ENCODE results near the gene TEX29.
A peak's percentile ranks its signal among the peaks of the same experiment; 100 is the strongest.

TEX29 gene

DNA sequence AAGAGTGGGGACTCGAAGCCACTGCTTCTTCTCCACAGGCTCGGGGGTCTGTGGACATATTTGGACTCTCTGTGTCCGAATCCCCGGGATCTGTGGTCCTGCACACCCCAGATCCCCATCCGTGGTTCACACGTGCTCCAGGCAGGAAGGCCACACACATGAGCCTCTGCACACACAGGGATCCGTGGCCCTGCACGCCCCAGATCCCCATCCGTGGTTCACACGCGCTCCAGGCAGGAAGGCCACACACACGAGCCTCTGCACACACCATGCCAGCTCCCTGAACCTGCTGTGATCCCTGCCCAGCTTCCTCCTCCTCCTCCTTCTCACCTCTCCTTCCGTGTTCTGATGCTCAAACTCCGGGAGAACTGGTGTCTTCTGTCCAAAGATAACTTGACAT lies 3.1 kb downstream of the TEX29 start:
- no peak for DNase-seq

DNA sequence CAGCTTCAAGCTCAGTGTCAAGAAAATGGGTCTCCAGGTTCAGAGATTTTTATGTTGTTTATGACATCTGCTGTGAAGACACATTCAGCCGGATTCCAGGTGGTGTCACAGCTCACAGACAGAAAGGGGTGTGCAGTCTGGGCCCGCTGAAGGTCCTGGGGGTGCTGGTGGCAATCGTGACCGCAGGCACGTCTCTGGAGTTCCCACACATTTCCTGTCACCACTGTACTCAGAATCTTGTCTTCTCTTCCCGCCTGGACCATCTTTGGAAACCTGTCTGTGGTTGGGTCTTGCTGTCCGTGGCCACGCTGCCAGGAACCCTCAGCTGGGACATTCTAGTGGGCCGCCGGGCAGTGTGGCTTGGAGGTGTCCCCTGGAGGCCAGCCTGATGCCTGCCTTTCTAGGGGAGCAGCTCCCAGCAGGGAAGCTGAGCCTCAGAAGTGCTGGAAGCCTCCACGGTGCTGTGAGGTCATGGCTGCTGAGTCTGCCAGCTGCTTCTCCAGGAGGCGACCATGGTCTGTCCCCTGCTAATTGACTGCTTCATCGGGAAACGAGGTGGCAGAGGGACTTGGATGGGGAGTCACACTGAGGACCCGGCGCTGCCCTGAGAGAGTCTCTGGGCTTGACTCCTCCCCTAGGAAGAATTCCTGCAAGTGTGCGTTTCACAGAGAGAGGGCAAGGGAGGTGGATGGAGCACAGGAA lies 3.7 kb downstream of the TEX29 start:
- peak; percentile 6 to 11 for DNase-seq

DNA sequence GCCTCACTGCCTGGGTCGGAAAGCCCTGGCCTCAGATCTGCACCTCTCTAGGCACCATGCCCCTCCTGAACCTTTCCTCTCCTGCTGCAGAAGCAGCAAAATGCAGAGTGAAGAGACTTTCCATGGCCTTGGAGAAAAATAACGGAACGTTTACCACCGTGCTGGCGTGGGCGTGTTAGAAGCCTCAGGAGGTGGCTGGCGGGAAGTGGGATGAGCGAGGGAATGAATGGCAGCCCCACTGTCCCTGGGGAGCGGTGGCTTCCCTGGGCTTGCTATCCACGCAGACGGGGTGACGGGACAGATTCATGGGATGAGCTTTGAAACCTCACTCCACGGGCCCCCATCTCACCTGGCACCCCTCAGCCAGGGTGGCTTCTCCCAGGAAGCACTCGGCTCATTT lies 4.3 kb downstream of the TEX29 start:
- DNase-seq: no peak

DNA sequence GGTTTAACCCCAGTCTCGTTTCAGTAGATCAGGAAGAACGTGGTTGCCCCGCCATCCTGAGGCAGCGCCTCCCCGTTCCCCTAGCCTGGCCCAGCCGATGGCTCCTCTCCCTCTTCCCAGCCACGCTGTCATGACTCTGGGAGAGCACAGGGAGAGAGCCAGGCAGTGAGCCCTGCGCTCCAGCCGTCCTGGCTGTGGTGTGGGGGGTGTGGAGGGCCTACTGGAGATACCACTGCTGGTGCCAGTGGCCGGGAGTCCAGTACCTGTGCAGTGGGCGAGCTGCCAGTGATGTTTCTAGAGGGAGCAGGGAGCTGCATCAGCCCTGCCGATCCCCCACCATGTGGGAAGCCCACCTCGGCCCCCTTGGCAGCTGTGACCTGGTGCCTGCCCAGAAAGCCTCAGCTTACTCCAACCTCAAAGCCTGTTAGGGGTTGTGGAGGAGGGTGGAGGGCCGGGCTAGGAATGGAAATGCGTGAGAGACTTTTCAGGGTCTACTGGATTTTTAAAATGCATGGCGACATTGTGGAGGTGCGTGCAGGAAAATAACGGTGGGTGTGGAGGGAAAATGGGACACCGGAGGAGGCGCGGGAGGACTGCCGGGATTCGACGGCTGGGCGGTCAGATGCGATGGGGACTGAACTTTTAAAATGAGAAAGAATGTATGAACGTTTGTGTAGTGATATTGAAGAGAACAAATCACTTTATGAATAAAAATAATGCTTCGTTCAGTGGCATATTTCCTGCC lies 4.9 kb downstream of the TEX29 start:
- DNase-seq: no peak

DNA sequence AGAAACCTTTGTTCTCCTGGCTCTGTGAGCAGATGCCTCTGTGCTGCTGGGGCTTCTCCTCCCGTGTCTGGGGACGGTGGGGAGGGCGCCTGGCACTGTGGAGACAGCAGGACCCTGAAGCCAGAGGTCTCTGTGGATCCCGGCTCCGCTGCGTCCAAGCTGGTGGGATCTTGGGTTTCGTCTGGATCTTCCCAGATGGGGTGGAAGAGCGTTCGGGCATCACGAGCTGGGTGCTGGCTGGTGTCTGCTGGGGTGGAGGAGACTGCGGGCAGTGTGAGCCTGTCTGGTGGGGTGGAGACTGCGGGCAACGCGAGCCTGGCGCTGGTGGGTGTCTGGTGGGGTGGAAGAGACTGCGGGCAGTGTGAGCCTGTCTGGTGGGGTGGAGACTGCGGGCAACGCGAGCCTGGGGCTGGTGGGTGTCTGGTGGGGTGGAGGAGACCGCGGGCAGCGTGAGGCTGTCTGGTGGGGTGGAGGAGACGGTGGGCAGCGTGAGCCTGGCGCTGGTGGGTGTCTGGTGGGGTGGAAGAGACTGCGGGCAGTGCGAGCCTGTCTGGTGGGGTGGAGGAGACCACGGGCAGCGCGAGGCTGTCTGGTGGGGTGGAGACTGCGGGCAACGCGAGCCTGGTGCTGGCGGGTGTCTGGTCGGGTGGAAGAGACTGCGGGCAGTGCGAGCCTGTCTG lies 5.6 kb downstream of the TEX29 start:
- DNase-seq: no peak

DNA sequence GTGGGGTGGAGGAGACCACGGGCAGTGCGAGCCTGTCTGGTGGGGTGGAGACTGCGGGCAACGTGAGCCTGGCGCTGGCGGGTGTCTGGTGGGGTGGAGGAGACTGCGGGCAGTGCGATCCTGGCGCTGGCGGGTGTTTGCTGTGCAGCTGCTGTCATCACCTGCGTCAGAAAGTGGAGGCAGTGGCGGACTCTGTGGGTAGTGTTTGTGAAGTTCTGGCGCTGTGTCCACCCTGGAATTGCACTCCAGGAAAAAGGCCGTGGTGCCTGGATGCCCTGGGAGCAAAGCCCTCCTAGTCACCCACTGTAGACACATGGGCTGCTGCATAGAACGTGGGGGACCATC lies 6.2 kb downstream of the TEX29 start:
- peak; percentile 34 to 67 for DNase-seq

DNA sequence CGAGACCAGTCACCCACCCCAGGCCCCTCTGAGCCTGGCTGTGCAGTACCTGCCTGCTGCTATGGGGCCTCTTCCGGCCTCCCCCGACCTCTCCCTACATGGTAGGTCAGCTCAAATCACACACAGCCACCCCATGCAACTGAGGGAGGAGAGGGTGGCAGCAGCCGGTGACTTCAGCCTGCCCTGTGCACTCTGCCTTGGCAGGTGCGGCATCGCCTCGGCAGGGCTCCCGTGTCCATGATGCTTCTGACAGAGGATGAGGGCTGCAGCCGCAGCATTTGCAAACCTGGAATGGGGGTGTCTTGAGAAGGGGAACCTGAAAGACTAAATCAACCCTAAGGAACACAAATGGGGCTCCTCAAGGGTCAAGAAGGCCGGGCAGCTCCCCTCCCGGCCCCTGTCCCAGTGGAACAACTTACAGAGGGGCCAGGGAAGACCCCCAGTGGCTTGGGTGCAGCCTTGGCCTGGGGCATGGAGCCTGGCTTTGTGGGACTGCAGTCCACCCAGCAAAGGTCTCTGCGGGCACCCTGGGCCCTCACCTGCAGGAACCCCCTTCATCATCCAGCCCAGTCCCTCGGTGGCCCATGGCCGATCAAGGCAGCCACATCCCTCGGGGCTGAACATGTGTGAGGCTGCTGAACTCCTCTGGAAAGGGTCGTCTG lies 6.7 kb downstream of the TEX29 start:
- DNase-seq: peak; percentile 42 to 46

DNA sequence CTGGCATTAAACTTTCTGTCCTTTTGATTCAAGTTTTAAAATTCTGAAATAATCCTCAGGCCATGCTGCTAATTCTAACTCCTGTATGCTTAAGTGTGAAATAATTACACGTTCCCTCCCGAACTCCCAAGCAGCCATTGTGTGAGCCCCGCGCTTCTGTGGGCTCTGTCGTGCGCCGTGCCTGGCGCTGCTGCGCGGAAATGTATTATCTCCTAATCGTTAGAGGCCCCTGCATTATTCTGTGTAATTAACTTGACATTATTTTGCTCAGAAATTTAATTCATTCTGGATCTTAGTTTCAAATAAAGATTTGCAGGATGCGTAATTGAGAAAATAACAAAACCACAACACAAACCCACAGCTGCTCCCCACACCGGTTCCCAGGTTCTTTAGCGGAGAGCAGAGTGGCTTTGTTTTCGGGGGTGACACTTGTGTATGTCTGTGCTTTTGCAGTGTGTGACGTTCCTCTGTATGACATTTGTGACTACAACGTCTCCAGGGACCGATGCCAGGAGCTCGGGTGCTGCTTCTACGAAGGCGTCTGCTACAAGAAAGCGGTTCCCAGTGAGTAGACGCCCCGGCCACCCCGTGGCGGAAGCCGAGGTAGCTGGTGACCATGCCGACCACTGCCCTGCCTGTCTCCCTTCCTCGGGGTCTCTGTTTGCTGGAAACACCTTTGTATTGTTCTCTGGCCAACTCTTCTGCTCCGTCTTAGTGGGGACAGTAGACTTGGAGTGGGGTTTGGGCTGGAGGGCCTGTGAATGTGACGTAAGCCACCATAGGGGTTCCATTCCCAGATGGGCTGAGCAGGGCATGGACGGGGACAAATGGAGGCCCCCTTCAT lies 7.5 kb downstream of the TEX29 start:
- DNase-seq: no peak

DNA sequence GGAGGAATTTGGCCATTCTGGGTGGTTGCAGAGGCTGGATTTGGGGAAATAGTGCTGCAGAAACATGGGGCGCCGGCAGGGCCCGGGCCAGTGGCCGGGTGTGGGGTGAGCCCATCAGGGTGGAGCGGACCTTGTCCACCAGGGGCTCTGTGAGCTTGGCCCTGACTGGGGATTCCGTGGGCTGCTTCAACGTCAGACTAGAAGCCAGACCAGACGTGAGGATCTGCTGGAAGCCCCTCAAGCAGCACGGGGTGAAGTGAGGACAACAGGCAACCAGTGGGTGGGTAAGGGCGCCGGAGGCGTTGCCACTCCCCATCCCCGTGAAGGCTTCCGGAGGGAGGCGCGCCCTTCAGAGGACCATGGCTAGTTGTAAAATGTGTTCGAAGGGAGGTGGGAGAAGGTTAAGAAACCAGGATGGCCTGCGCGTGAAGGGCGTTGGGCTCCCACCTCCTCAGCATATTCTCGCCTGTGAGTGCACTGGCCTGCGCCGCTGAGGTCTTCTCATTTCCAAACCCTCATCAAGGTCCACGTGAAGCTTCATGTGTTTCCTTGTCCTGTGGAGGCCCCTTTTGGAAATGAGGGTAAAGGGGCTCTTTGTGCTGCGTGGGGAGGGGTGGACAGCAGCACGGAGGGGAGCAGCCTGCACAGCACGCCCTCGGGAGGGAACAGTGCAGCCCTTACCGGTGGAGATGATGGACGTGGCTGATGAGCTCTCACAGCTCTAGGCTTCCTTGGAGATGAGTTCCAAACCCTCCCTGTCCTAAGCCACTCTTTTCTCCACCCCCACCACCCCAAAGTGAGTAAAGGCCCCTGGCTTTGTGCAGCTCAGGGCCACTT lies 8.3 kb downstream of the TEX29 start:
- DNase-seq: no peak

DNA sequence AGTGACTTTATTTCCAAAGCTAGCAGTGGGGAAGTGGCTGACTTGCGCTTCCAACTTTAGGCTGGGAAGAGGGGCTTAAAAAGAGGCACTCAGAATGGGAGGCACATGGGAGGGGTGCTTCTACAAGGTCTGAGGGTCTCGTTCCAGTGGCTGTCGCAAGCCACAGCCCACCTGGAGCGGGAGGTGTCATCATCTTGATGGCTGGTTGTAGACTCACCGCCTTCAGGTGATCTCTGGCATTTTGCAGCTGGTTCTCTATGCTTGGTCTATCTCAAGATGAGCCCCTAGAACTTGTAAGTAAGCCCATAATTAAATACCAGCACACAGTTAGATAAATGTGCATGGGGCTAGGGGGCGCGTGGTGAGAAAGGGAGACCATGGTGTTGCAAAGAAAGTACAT lies 9.2 kb downstream of the TEX29 start:
- DNase-seq: no peak

DNA sequence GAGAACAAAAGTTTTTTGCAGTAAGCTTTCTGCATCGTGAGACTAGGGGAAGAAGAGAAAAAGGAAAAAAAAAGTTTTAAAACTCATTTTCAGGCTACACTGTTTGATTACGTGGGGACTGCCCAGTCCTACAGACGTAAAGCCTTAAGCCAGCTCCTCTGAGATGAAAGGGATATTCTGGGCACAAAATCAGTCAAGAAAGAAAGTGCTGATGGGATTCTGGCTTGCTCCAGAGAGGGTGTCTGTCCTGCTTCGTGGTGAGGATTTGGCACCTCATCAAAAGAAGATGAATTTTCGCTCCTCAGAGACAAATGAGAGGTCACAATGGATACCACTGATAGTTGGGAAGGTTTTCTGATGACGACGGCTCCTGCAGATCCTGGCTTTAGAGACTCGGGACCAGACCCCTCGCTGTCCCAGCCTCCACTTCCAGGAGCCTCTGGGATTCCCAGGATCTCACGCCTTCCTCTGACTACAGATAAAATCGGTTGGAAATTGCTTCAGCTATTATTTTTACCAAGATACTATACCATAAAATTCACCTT lies 9.7 kb downstream of the TEX29 start:
- no peak for DNase-seq

DNA sequence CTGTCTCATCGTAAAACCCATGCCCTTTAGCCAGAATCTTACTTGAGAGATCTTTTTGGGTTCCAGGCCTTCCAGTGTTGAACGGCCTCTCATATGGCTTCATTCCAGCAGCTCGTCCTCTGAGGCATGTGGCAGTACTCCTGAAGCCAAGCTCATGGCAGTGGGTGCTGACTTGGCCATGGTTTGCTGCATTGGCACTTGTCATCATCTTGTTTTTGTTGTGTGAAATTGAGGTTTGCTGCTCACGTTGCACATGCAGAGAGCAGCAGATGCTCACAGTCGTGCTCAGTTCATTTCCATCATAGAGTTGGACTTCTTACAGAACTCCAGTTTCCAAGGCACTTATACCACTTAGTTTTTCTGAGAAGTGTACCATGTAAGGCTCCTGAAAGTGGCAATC lies 14.9 kb downstream of the TEX29 start:
- DNase-seq: no peak

DNA sequence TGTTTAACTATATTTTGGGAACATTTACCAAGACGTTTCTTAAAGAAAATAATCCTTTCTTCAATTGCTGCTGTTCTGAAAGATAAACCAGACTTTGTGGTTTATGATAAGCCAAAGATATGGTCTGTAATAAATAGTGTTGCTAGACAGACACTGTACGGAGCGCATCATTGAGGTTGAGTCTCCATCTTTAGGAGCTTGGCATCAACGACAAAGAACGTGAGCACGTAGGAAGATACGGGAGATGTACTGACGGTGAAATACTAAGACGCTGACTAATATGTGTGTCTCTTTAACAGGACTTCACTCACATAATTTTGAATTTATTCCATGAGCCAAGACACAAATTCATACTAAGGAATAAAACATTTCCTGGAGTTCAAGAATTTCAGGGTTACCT lies 16.2 kb downstream of the TEX29 start:
- no peak for DNase-seq

DNA sequence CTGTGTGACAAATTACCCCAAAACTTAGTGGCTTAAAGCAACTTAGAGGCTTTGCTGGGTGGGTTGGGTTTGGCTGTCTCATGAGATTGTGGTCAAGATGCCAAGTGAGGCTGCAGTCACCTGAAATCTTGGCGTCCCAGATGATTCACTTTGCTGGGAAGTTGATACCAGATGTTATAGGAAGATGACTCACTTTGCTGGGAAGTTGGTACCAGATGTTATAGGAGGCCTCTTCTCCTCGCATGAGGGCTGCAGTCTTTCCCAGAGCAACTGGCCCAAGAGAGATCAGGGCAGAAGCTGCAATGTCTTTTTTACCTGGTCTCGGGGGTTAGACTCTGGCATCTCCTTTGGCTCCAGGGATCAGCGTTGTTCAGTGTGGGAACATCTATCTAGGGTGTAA lies 16.8 kb downstream of the TEX29 start:
- no peak for DNase-seq

DNA sequence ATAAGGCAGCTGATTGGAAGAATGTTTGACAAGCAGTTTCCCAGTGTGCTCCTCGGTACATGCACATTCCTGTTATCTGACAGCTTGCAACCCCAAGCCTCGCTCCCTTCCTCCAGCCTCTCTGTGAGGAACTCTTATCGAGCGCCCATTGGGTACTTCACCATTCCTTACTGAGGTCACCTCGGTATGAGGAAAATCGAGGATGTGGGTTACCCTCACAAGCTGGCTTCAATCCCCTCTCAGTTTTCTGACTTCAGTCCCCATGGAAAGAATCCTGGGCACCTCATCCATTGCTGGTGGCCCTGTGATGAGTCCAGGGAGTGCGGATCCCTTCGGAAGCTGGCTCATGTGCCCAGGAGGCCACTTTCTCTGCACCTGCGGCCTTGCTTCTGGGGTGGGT lies 17.3 kb downstream of the TEX29 start:
- DNase-seq: no peak

DNA sequence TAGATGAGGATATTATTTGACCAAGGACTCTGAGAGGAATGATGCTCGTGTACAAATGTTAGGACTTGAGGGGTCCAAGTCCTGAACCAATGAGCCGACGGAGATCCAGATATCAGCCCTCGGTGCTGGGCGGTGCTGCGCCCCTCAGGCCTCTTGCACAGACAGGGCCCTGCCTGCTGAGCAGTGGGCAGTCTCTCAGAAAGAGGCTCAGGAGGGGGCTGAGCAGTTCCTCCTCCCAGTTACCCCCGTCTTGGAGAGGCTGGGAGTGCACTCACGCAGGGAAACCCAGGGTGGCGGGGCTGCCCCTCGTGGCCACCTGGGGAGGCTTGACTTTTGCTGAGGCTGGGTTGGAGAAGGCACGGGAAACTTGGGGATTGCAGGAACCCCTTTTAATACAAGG lies 18.4 kb downstream of the TEX29 start:
- no peak for DNase-seq

DNA sequence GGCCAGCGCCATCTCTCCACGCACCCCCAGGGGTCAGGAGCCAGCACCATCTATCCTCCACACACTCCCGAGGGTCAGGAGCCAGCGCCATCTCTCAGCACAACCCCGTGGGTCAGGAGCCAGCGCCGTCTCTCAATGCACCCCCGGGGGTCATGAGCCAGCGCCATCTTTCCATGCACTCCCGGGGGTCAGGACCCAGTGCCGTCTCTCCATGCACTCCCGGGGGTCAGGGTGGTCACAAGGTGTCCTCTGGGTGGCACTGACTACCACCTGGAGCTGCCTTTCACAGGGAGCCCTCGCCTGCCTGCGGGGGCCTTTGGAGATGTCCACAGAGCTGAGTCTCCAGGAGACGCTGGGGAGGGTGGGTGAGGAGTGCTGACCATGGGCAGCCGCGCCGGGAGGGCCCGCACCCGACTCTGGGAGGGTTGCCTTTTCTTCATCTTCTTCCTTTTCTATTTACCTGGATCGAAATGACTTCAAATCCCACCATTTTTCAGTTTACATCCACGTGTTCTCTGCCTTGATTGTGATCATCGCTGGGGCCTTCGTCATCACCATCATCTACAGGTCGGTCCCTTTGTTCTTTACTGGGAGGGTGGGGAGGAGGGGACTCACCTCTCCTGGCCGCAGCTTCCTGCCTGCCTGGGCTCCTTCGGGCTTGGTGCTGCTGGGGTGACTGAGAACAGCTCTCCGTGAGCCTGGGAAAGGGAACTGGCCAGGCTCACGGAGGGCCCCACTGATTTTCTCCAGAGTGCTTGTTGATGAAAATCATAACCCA lies 19.1 kb downstream of the TEX29 start:
- no peak for DNase-seq

DNA sequence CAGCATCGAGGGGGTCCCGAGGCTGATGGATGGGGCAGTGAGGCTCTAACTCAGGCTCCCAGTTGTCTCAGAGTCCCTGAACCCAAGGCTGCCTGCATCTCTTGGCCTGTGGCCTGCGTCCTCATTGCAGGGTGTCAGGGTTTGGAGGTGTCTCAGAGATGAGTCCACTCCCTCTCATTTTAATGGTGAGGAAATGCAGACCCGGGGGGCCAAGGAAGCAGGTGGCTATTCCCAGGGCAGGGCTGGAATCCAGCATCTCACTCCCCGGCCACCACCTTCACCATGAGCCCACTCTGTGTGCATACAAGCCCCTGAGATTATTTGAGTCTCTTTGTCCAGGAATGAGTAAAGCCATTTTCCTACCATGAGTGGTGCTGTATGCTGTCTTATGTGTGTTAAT lies 21.4 kb downstream of the TEX29 start:
- DNase-seq: no peak

DNA sequence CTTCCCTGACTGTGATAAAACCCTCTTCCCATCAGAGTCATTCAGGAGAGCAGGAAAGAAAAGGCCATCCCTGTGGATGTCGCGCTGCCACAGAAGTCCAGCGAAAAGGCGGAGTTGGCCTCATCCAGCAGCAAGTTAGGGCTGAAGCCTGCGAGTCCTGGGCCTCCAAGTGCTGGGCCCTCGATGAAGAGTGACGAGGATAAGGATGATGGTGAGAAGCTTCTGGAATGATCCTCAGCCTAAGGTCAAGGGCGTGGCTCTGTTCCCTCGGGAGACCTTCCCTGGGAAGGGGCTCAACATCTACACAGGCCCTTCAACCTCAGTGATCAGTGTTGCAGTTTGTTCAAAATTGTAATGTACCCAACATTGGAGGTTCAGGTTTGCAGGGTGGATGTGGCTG lies 22.3 kb downstream of the TEX29 start:
- no peak for DNase-seq

DNA sequence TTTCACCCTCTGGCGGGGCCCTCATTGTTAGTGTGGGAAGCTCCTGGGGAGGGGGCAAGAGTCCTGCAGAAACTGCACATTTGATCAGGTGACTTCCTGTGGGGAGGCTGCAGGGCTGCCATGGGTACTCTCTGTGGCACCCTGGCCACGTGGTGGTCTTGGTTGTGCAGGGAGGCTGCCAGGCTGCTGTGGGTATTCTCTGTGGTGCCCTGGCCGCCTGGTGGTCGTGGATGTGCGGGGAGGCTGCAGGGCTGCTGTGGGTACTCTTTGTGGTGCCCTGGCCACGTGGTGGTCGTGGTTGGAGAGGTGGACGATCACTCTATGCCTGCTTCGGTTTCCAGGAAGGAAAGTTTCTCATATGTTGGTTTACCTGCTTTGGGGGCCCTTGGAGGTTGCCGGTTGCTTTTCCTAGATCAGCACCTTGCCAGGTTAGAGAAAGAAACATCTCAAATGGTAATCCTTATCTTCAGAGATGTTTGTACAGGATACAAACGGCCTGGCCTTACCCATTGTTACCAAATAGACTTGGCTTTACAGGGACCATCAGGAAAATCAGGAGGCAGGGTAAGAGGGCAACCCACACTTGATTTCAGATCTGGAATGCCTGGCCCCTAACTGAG lies 22.9 kb downstream of the TEX29 start:
- DNase-seq: no peak
